Dermis blood vessel endothelial cell (primary cell): Measurements from ENCODE around the gene MEIOB. TPM values are rescaled to one million over a fixed set of nuclear protein-coding genes. Genes with fewer than 3 reads are reported as not detected.
"Not testable (repeated sequence)": the region's sequence is repeated elsewhere in the genome, so short reads cannot be mapped to it uniquely, and the experiment has no call there.

Experiments used
- DNase-seq: peaks from one replicate; pipeline ENCODE4 v3.0.0; 2010
- total RNA-seq: library from RNA; depleted of rRNA; stranded (reverse); fragments of >200 nt; gene quantifications from 2 replicates; pipeline ENCODE4 v1.2.3, GENCODE V29; 2014

Gene MEIOB
- total RNA-seq, 1 donor from 2014 or later = not detected

DNA sequence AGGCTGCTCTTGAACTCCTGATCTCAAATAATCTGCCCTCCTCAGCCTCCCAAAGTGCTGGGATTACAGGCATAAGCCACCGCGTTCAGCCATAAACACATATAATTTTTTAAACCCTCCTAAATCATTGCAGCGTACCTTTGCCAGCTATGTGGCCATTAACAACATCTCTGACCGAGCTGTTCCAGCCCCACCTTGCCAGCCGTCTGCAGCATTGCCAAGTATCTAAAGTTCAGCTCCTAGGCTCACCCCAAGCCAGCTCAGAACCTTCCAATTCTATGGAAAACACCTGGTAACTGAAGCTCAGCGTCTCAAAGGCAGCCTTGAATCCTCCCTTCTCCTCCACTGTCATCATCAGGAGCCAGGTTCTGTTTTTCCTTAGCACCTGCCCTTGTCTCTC, 5.1 kb upstream of the MEIOB start:
- DNase-seq = no peak

DNA sequence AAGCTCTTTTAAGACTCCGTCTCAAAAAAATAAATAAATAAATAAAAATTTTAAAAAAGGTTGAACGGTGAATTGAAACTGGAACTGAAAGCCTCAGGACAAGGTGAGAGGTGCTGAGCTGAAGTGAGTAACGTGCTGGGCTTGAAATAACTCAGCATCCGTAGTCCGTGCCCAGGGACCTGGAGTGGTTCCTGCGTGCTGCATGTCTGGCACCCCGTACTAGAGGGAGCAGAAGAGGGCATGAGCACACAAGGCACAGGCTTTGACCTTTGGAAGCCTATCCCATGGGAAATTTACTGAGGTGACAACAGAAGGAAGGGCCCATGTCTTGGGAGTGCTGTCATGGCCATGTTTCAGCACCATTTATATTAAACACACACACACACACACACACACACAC, 4.5 kb upstream of the MEIOB start:
- DNase-seq = no peak

DNA sequence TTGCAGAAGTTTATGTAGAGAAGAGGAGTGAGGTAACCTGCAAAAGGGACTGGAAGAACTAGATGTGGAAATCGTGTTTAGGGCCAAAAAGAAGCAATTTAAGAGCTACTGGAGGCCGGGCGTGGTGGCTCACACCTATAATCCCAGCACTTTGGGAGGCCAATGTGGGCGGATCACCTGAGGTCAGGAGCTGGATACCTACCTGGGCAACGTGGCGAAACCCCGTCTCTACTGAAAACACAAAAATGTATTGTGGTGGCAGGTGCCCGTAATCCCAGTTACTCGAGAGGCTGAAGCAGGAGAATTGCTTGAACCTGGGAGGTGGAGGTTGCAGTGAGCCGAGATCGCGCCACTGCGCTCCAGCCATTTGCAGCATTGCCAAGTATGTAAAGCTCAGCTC, 4.1 kb upstream of the MEIOB start:
- DNase-seq = not testable (repeated sequence)

DNA sequence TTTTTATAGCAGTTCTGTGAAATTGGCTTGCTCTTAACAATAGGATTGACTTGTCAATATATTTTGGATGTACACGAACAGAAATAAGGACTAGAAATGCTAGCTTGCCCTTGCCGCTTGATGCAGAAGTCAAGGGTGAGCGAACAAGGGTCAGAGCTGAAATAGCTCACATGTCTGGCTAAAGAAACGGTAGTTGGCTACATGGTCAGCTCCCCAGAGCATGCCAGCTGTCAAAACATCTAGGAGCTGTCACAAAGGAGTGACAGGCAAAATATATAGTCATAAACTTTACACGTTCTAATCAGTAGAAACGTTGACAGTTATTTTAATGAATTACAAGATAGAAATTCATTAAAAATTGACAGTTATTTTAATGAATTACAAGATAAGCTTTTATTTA, 2.9 kb upstream of the MEIOB start:
- DNase-seq = no peak

DNA sequence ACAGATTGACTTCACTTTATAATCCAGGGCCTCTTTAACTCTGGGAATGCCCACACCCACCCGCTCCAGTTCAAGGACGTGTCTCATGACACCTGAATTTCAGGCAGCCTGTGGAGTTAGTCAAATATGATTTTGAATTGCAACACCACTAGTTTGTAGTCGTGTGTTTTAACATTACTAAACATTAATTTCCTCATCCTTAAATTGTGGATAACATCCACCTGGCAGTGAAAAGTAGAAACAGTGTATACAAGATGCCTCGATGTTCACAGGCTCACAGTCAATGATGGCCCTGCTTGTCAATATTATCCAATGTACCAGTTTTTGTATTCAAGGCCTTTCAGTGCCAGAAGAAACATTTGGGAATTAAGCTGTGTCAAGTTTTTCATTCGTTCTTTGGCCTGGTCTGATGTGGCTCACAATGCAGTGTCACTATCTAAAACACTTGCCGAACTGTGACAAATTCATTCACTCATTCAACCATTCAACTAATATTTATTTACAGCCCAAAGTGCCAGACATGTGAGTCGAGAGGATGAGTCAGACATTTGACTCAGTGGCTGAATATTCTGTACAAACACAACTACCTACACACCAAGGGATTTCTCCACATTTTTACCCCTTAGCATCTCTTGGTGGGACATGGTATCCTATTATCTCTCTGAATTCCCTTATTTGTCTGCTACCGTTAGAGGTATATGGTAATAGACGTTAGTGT, 1.4 kb downstream of the MEIOB start:
- peak; percentile 34 for DNase-seq

DNA sequence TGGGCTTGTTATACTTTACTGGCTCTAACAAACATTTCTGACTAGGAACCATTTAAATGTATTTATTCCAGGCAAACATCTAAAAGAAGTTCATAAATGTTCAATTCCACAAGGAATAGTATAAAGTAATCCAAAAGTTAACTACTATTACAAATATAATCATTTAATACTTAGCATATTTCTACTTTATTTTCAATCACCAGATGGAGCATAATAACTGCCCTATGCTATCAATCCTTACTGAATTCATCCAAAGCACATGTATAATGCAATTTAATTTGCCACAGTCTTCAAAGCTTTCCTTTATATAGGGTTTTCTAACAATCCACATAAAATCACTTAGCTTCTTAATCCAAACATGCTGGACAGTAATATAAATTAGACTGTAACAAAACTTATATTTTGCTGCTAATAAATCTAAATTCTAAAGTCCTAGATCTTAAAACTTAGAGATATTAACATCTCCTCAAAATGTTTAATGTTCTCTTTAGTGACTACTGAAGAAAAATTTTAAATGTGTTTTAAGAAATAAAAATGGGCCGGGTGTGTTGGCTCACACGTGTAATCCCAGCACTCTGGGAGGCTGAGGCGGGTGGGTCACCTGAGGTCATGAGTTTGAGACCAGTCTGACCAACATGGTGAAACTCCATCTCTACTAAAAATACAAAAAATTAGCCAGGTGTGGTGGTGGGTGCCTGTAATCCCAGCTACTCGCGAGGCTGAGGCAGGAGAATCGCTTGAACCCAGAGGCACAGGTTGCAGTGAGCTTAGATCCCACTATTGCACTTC, 5.9 kb downstream of the MEIOB start:
- no peak for DNase-seq

DNA sequence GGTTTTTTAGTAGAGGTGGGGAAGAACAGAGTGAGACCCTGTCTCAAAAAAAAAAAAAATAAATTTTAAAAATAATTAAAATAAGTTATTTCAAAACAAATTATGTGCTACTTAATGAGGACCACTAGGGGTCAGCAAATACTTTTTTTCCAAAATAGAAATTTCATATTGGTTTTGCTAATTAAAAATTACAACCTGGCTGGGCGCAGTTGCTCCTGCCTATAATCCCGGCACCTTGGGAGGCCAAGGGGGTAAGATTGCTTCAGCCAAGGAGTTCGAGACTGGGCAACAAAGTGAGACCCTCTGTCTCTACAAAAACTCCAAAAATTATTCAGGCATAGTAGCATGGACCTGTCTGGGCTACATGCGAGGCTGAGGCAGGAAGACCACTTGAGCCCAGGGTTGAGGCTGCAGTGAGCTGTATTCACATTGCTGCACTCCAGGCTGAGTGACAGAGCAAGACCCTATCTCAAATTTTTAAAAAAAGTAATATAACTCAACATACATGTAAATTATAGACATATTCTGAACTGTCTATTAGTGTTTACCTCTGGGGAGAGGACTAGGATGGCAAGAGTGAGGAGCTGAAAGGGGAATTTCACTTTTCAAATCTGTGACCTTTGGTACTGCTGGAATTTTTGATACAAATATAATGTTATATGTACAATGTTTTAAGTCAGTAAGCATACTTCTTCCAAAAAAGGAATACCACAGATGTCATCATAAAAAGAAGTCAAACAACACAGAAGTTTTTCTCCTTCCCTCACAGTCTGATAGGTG, 8.1 kb downstream of the MEIOB start:
- peak; percentile 63 for DNase-seq

DNA sequence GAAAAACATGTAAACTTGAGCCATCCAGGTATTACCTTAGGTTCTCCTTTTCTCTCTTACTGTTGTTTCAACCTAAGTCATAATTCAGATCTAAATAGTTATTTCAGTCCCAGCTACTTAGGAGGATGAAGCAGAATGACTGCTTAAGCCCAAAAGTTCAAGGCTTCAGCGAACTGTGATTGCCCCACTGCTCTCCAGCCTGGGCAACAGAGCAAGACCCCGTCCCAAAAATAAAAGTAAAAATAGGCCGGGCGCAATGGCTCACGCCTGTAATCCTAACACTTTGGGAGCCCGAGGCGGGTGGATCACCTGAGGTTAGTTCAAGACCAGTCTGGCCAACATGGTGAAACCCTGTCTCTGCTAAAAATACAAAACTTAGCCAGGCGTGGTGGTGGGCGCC, 9.6 kb downstream of the MEIOB start:
- DNase-seq = no peak

DNA sequence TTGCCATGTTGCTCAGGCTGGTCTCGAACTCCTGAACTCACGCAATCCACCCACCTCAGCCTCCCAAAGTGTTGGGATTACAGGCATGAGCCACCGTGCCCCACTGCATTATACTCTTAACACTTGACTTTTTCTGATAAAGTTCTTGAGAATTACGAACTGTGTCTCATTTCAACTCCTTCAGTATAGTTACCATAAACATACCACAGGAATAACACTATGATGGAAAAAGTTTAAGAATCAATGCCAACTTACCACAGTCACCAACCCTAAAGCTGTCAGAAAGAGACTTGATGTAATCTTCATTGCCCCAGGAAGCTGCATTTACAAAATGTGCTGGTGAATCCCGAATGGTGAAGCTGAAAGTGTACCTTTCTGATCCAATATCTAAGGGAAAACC, 10.2 kb downstream of the MEIOB start:
- no peak for DNase-seq

DNA sequence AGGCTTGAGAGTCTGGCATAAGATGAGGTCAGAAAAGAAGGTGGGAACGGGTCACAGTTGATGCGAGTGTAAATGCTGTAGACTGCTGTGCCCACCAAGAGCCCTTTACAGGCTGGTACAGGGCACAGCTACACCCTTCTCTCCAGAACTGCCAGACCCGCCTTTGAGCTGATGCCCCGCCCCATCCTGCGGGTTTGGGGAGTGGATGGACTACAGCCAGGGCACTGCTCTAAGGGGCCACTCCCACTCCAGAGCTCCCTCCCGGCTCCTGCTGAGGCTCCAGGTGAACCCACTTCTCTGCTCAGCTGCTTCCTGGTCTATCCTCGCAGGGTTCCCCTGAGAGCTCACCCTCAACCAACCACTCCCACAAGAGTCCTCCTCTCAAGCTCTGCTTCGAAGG, 12.3 kb downstream of the MEIOB start:
- no peak for DNase-seq

DNA sequence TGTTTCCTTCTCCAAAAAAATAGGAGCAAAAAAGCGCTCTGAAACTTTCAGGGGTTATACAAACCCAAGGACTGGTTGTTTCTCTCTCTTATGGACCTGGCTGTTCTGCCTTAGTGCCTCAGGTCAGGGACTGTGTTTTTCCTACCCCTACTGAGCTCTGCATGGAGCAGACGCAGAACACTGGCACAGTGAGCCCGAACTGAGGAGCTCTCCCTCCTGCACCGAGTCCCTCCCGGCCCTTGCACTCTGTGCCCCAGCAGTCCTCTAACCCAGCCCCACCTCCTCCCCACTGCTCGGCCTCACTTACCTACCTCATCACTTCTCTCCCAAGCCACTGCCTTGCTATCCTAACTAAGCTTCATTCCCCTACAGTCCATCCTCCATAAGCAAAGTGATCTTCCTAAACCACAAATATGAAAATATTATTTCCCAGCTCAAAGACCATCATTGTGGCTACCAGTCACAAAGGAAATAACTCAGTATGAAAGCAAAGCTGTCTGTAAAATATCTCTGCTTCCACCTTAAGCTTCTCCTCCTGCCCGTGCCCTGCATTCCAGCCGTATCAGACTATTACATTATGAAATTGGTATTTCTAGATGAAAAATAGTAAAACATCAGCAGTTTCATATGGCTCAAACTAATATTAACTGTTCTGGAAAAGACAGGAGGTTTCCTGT, 13.6 kb downstream of the MEIOB start:
- DNase-seq = no peak

DNA sequence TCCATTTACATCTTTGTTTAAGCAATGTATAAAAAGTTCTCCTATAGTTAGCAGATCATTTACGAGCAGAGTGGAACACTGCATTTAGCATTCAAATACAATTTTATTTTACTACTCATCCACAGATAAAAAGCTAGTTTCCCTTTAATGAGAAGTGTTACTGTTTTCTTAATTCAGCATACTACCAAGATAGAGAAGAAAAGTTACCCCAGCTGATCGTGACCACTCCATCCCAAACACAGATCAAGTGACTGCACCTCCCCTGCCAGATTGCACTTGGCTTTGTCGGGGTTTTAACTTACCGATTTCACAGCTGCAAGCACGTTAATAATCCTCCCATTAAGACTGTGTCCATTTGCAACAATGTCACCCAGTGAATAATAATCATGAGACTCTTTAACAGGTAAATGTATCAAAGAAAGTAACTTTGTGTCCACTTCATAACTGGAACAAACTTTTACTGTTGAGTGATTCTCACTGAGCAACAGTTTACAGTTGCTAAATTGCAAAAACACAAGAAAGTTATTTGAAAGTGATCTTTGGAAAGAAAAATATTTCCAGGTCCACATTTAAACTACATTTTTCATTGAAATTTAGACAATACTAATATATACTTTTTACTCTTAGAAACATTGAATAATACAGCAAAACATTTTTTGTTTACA, 14.4 kb downstream of the MEIOB start:
- no peak for DNase-seq

DNA sequence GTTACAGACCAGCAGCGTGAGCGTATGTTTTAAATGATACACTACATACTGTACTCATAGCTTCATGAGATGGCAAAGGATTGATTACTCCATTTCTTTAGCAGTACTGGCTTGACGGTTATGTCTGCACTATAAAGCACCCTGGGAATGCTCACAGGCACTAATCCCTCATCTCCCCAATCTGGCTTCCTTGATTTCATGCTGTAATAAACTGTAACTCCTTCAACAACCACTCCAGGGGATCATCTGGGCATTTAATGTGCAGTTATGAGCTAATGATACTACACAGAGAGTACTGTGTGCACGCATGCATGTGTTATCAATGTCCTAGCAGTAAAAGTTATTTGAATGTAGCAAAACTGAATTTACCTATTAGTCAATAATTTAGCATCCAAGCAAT, 20.2 kb downstream of the MEIOB start:
- DNase-seq = no peak

DNA sequence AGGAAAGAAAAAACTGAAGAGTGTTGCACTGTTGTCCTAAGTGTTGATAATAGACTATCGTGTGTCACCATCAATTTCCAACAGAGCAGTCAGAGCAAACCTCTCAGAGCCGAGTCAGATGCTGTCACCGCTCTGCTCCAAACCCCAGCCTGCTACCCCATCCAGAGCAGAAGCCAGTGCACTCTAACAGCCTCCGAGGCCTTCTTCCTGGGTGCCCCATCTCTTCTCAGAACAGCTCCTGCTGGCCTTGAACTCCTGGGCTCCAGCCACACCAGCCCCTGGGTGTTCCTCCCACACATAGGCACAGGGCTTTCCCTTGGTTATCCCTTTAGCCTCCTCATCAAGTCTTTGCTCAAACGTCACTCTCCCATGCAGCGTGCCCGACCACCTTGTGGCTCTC, 21.0 kb downstream of the MEIOB start:
- DNase-seq = no peak

DNA sequence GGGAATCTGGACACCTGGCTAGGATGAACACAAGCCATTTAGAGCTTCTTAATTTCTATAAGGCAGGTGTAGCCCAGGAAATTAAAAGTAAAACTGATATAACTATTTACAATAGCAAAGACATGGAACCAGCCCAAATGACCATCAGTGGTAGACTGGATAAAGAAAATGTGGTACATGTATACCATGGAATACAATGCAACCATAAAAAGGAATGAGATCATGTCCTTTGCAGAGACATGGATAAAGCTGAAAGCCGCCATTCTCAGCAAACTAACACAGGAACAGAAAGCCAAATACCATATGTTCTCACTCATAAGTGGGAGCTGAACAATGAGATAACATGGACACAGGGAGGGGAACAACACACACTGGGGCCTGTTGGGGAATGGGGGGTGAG, 25.5 kb downstream of the MEIOB start:
- no peak for DNase-seq

DNA sequence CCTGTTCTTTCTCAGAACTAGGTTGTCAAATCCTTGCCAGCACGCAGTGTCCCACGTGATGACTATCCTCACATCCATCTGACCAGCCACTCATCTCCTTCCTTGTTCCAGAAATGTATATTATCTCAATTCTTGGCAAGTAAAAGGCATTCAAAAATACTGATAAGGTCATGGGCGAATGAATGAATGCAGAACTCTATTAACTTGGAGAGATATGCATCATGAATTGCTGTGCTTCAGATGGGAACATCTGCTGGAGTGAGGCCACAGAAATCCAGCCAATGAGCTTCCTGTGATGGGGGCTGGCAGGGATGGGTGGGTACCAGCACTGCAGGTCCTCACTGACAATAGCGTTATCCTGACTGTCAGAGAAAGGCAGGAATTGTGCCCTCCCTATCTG, 26.0 kb downstream of the MEIOB start:
- no peak for DNase-seq

DNA sequence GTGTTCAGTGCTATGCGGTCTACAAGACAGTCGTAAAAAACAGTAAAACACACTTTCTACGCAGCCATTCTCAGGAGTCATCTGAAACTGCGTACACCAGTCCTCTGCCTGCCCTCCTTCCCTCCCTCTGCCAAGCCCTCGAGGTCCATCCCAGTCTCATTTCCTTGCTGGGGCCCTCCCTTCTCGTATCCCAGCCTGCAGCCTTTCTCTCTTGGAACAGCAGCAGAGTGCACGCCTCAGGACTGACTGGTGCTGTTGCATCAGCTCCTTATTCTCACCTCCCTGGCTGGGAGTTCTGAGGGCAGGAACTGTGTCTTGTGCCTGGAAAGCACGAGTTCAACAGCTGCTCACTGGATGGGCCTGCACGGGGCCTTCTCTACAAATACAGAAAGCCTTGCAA, 32.4 kb downstream of the MEIOB start:
- no peak for DNase-seq

DNA sequence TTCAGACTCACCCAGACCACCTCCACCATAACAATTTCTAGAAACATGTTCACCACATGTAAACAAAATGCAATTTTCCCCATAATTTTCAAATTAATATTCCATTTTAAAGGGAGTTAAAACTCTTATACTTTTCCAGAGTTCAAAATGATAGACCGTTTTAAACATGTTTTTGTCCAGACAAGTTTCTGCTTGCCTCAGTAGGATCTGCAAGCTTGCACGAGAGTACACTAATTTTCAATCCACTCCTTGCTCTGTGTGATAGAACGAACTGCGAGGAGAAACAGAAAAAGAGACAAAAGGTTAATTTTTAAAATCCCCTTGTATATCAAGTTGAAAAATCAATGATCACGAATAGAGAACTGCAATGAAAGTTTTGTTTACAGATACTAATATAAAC, 37.9 kb downstream of the MEIOB start:
- DNase-seq = no peak

DNA sequence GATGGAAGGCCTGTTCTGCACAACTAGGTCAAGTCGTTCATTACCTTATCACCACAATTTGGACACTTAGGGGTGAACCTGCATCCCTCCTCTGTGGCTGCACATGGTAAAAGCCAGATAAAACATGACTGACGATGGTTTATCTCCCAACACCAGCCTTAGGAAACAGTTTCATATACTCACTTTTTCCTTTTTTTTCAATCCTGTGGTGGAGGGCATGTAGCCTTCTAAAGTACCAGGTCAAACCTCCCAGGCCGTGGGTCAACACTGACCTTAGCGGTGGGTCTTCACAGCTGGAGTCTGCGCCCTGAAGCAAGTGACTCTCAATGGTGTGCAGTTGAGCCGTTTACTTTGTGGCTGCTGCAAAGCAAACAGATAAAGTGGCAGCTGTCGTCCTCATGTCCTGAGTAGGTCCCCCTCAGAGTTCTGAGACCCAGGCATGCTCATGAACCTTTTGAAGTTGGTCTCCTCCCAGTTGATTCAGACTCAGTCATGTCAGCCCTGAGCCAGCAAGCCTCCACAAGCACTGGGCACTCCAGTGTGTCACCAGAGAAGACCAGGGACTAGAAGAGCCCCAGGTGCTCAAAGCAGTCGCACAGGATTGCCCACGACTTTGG, 39.0 kb downstream of the MEIOB start:
- DNase-seq = no peak

DNA sequence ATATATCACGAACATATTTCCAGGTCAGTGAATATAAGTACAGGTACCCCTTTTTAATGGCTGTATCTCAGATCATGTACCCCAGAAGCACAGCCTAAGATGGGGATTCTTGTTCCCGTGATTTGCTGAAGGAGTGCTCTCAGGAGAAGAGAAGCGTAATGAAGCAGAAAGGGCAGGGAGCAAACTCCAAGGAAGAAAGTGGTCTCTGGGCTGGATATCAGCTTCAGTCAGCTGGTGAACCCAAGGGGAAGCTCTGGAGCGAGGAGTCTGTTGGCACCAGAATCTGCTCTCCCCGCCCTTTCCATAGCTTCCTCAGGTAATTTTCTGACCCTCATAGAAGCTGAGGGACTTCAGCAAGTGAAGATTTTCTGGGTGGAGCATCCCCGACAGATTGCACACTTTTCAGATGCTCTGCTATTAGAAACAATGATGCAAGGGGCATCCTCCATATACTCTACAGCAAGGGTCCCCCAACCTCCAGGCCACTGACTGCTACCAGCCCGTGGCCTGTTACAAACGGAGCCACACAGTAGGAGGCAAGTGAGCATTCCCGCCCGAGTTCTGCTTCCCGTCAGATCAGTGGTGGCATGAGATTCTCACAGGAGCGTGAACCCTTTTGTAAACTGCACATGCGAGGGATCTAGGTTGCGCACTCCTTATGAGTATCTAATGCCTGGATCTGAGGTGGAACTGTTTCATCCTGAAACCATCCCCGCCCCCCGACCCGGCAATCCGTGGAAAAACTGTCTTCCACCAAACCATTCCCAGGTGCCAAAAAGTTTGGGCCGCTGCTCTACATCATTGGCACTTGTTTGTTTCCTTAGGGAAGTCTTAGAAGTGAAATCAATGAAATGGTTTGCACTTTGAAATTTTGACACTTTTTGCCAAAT, 40.5 kb downstream of the MEIOB start:
- no peak for DNase-seq

DNA sequence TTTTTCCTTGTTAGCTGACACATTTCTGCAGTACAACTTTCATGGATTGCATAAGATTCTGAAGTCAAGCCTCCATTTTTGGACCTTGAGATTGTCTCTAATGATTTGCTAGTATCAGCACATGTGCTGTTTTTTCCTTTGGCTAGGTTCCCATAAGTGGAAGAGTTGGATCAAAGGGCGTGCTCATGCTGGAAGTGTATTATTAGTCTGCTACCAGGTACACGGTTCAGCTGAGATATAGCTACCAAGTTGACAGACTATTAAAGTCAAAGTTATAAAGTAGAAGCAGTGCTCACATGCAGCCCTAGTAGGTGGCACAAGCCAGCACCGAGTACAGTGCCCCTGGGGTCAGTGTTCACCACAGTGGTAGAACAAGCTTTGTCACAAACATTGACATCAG, 41.8 kb downstream of the MEIOB start:
- DNase-seq = peak; percentile 12
